GM12873 (cell line): ENCODE measurements around the gene FGD2.

ENCODE experiments used
- CTCF ChIP-seq: IDR thresholded peaks from 2 replicates; pipeline ENCODE4 v1.5.1; 2012; ENCODE audit warnings: low read depth, mild to moderate bottlenecking, moderate library complexity, low read length, control low read depth; ENCODE audit not compliant: insufficient read depth; ENCODE audit errors: missing control alignments

The FGD2 gene

GRCh38 chr6:37005827-37006567 is 542 bp downstream of the FGD2 start:
- TF ChIP-seq CTCF: no peak

GRCh38 chr6:37006793-37007339 is 1.4 kb downstream of the FGD2 start:
- TF ChIP-seq CTCF: no peak

- no peak for TF ChIP-seq CTCF
Measured at GRCh38 chr6:37007340-37008043, 2.0 kb downstream of the FGD2 start.

- no peak for TF ChIP-seq CTCF
Measured at GRCh38 chr6:37008484-37009465, 3.3 kb downstream of the FGD2 start.

GRCh38 chr6:37010402-37010892 is 5.0 kb downstream of the FGD2 start:
- no peak for TF ChIP-seq CTCF

GRCh38 chr6:37011656-37012378 is 6.4 kb downstream of the FGD2 start:
- TF ChIP-seq CTCF: no peak
